K562 (cell line): ENCODE measurements around the gene YPEL5. TPM values are rescaled to one million over a fixed set of nuclear protein-coding genes. Genes with fewer than 3 reads are reported as not detected.
A peak's percentile ranks its signal among the peaks of the same experiment; 100 is the strongest.

Source experiments
- CEBPG ChIP-seq, 3 experiments: fragments of 200-800 bp in 1 of 3; sonication (Bioruptor generic) in 1 of 3; sonication (generic) in 1 of 3; formaldehyde crosslinking in 1 of 3; IDR thresholded peaks in 2 of 3; conservative IDR thresholded peaks in 1 of 3; 2 replicates each; pipeline versions ENCODE4 v1.6.1 to v1.8.0; 2016 to 2022; ENCODE audit warnings: missing compliant biosample characterization in 2 of 3, missing genetic modification characterization in 2 of 3, mild to moderate bottlenecking in 1 of 3, missing genetic modification reagents in 1 of 3
- ETV1 ChIP-seq: fragments of 450-650 bp; conservative IDR thresholded peaks from 2 replicates; pipeline ENCODE4 v1.6.1; 2016; ENCODE audit warnings: missing genetic modification characterization, control low read depth, low read depth, missing compliant biosample characterization
- MAFF ChIP-seq: IDR thresholded peaks from 2 replicates; pipeline ENCODE4 v1.6.1; 2012; ENCODE audit warnings: low read length, improper control_type of control experiment
- MAFK ChIP-seq: IDR thresholded peaks from 2 replicates; pipeline ENCODE4 v1.6.1; 2011; ENCODE audit warnings: low read length, improper control_type of control experiment
- MCM2 ChIP-seq: fragments of 450-650 bp; IDR thresholded peaks from 2 replicates; pipeline ENCODE4 v1.6.1; 2017; ENCODE audit warnings: low read depth, mild to moderate bottlenecking
- MTA3 ChIP-seq: fragments of 450-650 bp; formaldehyde crosslinking; IDR thresholded peaks from 2 replicates; pipeline ENCODE4 v1.6.1; 2017; ENCODE audit warnings: mild to moderate bottlenecking, borderline replicate concordance
- NRF1 ChIP-seq, 2 experiments: fragments of 450-650 bp; IDR thresholded peaks in 1 of 2; conservative IDR thresholded peaks in 1 of 2; 2 replicates each; pipeline ENCODE4 v1.6.1; 2014; ENCODE audit warnings: mild to moderate bottlenecking in 2 of 2
- SMARCA4 ChIP-seq: fragments of 450-650 bp; IDR thresholded peaks from 2 replicates; pipeline ENCODE4 v1.6.1; 2016
- SMARCC2 ChIP-seq: fragments of 450-650 bp; IDR thresholded peaks from 2 replicates; pipeline ENCODE4 v1.6.1; 2017; ENCODE audit warnings: antibody characterized with exemption, moderate library complexity, mild to moderate bottlenecking, low read depth
- TEAD4 ChIP-seq, 2 experiments: sonication (generic) in 1 of 2; formaldehyde crosslinking in 1 of 2; IDR thresholded peaks; 2 replicates each; pipeline versions ENCODE4 v1.6.1 to v1.8.0; 2012 to 2022; ENCODE audit warnings: borderline replicate concordance in 1 of 2, inconsistent platforms in 1 of 2, low read length in 1 of 2, mild to moderate bottlenecking in 1 of 2, missing genetic modification reagents in 1 of 2
- THRAP3 ChIP-seq: fragments of 450-650 bp; IDR thresholded peaks from 2 replicates; pipeline ENCODE4 v1.6.1; 2016; ENCODE audit warnings: mild to moderate bottlenecking, inconsistent platforms, borderline replicate concordance
- TRIM24 ChIP-seq, 2 experiments: fragments of 450-650 bp; IDR thresholded peaks; 2 replicates each; pipeline ENCODE4 v1.6.1; 2016
- ZBTB33 ChIP-seq: sonication (generic); formaldehyde crosslinking; IDR thresholded peaks from 2 replicates; pipeline ENCODE4 v1.8.1; 2023; ENCODE audit warnings: mild to moderate bottlenecking, missing genetic modification reagents
- ZNF174 ChIP-seq: fragments of 250-450 bp; sonication (Bioruptor Pico); IDR thresholded peaks from 2 replicates; pipeline ENCODE4 v1.4.0; 2020; ENCODE audit warnings: mild to moderate bottlenecking
- polyA plus RNA-seq, 8 experiments: library from polyadenylated mRNA; depleted of rRNA in 4 of 8; stranded (reverse) in 5 of 8; unstranded in 3 of 8; fragments of >200 nt; fragmentation: Nextera tagmentation in 2 of 8; fragmentation: Illumina TruSeq in 1 of 8; extraction: Ambion mirVana in 2 of 8; extraction: Trizol in 1 of 8; gene quantifications; 2 replicates each; pipeline versions ENCODE4 v1.2.1 to v1.2.3, GENCODE V29; 2011 to 2014; ENCODE audit warnings: inconsistent platforms in 1 of 8, missing spikeins in 1 of 8
- total RNA-seq, 7 experiments: library from RNA; depleted of rRNA in 6 of 7; stranded (reverse); fragments of >200 nt in 6 of 7; fragmentation: Illumina TruSeq in 2 of 7; extraction: Trizol in 2 of 7; gene quantifications; 2 replicates each; pipeline versions ENCODE4 v1.2.1 to v1.2.3, GENCODE V29; 2011 to 2021; ENCODE audit warnings: low replicate concordance in 1 of 7
- TF ChIP-seq, protein P1 (sequence below), 2 experiments: fragments of 450-650 bp; formaldehyde crosslinking in 1 of 2; IDR thresholded peaks; 2 replicates each; pipeline versions ENCODE4 v1.4.0 to v1.6.1; 2014 to 2020; ENCODE audit warnings: mild to moderate bottlenecking in 2 of 2, borderline replicate concordance in 1 of 2, low read depth in 1 of 2

Gene YPEL5
- total and polyA plus RNA-seq, 9 of the 15 experiments (the other 6 are each of a cell fraction or from before 2014, with no cell fraction given), result 5.4 to 34.4 (median 12.3) TPM

DNA sequence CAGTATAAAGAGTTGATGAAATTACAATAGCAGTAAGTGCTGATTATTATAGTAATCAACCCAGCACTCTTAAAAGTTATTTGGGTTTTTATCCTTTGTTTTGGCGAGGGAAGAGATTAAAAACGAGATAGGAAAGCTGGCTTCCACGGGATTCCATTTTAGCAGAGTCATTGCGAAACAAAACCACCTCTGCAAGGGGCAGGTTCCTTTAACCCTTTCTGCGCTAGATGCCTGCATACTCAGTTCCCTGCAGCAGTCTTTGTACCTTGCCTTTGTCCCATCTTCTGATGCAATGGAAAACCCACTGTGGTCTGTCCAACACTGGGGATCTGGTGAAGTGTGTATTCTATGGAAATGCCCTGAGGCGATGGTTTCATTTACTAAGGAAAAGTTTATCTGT lies 2.7 kb downstream of the YPEL5 start (continued):
- TF ChIP-seq, protein P1, sequence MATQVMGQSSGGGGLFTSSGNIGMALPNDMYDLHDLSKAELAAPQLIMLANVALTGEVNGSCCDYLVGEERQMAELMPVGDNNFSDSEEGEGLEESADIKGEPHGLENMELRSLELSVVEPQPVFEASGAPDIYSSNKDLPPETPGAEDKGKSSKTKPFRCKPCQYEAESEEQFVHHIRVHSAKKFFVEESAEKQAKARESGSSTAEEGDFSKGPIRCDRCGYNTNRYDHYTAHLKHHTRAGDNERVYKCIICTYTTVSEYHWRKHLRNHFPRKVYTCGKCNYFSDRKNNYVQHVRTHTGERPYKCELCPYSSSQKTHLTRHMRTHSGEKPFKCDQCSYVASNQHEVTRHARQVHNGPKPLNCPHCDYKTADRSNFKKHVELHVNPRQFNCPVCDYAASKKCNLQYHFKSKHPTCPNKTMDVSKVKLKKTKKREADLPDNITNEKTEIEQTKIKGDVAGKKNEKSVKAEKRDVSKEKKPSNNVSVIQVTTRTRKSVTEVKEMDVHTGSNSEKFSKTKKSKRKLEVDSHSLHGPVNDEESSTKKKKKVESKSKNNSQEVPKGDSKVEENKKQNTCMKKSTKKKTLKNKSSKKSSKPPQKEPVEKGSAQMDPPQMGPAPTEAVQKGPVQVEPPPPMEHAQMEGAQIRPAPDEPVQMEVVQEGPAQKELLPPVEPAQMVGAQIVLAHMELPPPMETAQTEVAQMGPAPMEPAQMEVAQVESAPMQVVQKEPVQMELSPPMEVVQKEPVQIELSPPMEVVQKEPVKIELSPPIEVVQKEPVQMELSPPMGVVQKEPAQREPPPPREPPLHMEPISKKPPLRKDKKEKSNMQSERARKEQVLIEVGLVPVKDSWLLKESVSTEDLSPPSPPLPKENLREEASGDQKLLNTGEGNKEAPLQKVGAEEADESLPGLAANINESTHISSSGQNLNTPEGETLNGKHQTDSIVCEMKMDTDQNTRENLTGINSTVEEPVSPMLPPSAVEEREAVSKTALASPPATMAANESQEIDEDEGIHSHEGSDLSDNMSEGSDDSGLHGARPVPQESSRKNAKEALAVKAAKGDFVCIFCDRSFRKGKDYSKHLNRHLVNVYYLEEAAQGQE (IDR thresholded peaks at IDR 0.05; ENCODE audit: borderline replicate concordance), result peak; percentile 31; the same call in 1 of the 2 replicates
- TF ChIP-seq, protein P1 (CRISPR knock-in tag; IDR thresholded peaks at IDR 0.05; ENCODE audit: low read depth), result no peak
- TF ChIP-seq SMARCC2 (0 out of 2 replicates have a peak, but pooled peaks have one; percentile 49), TRIM24 (IDR thresholded peaks at IDR 0.05) (0 out of 4 replicates have a peak, but pooled peaks have one; percentile 10 to 15), CEBPG (CRISPR knock-in tag; IDR thresholded peaks at IDR 0.05) (peak; percentile 13; the same call in 1 of the 2 replicates), CEBPG (tag; conservative IDR thresholded peaks at IDR 0.05 in 1 of 2, IDR thresholded peaks at IDR 0.05 in 1 of 2) (peak; percentile 65 to 70), THRAP3 (no peak), MTA3 (0 out of 2 replicates have a peak, but pooled peaks have one; percentile 35), NRF1 (conservative IDR thresholded peaks at IDR 0.05 in 1 of 2, IDR thresholded peaks at IDR 0.05 in 1 of 2) (no peak), MCM2 (no peak), ZBTB33 (CRISPR knock-in tag) (no peak), ETV1 (tag) (0 out of 2 replicates have a peak, but pooled peaks have one; percentile 9), ZNF174 (CRISPR knock-in tag) (no peak), TEAD4 (IDR thresholded peaks at IDR 0.05; ENCODE audit: low read length) (0 out of 2 replicates have a peak, but pooled peaks have one; percentile 26), TEAD4 (CRISPR knock-in tag; IDR thresholded peaks at IDR 0.05; ENCODE audit: borderline replicate concordance) (no peak), SMARCA4 (peak; percentile 52), MAFF (peak; percentile 75), MAFK (peak; percentile 62; the same call in 1 of the 2 replicates)
